OCI-LY3 (cell line): ENCODE measurements around the gene TAS2R30.

Experiments
- EZH2phosphoT487 ChIP-seq: fragments of 200-600 bp; shearing (Covaris generic); IDR thresholded peaks from 2 replicates; pipeline ENCODE4 v1.6.1; 2018; ENCODE audit warnings: antibody characterized with exemption, mixed run types, low read depth
- TF ChIP-seq, protein P1 (sequence below): fragments of 200-600, 300-600 bp; sonication (generic); IDR thresholded peaks from 2 replicates; pipeline ENCODE4 v1.5.1; 2014; ENCODE audit warnings: antibody characterized with exemption, low read length, low read depth

- TF ChIP-seq, protein P1, sequence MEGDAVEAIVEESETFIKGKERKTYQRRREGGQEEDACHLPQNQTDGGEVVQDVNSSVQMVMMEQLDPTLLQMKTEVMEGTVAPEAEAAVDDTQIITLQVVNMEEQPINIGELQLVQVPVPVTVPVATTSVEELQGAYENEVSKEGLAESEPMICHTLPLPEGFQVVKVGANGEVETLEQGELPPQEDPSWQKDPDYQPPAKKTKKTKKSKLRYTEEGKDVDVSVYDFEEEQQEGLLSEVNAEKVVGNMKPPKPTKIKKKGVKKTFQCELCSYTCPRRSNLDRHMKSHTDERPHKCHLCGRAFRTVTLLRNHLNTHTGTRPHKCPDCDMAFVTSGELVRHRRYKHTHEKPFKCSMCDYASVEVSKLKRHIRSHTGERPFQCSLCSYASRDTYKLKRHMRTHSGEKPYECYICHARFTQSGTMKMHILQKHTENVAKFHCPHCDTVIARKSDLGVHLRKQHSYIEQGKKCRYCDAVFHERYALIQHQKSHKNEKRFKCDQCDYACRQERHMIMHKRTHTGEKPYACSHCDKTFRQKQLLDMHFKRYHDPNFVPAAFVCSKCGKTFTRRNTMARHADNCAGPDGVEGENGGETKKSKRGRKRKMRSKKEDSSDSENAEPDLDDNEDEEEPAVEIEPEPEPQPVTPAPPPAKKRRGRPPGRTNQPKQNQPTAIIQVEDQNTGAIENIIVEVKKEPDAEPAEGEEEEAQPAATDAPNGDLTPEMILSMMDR, result no peak
- no peak for TF ChIP-seq EZH2phosphoT487
These were observed 24.5 kb upstream of the TAS2R30 start for GRCh38 chr12:11158885-11159444.
